Measurements from ENCODE around the gene CNTN4. TPM values are rescaled to one million over a fixed set of nuclear protein-coding genes. Genes with fewer than 3 reads are reported as not detected.

CNTN4 gene
- total RNA-seq, 1 donor: under 0.01 TPM

DNA sequence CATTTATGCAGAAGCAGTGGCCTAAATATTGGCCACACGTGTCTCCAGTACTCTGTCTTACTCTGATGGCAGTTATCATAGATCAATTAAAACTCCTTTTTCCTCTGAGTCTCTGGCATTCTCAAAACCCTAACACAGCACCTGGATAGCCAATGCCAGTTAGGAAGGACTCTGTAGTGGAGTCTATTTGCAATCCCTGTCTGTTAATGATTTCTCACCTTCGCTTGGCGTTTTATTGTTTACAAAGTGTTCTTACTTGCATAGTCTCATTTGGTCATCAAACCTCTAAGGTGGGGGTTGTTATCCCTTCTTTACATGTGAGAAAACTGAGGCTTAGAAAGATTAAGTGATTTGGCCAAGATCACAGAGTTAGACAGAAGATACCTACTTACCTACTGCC is 752.7 kb downstream of the CNTN4 start:
- H2AFZ ChIP-seq (ENCODE audit: low read length): no peak overlapping the region
- no peaks in the 10 kb centered on the region for H3K4me1 ChIP-seq (ENCODE audit: insufficient read depth, low read length)
- H3K79me2 ChIP-seq (ENCODE audit: insufficient read depth, low read length): no peaks in the 10 kb centered on the region
- H3K9me3 ChIP-seq (ENCODE audit: low read depth, low read length): peaks cover 4% of the 10 kb centered on the region
- H3K4me2 ChIP-seq (ENCODE audit: insufficient read depth, low read length): no peak overlapping the region
- no peaks in the 10 kb centered on the region for H3K36me3 ChIP-seq (ENCODE audit: insufficient read depth, low read length)
- no peak for DNase-seq (ENCODE audit: insufficient read length, low spot score, missing footprints)
- no peak overlapping the region for H3K4me3 ChIP-seq (ENCODE audit: insufficient read depth, low read length)
- no peak overlapping the region for H3K27ac ChIP-seq (ENCODE audit: low read depth, low read length)
- H4K20me1 ChIP-seq (ENCODE audit: insufficient read depth, low read length): no peaks in the 10 kb centered on the region
- no peaks in the 10 kb centered on the region for H3K27me3 ChIP-seq (ENCODE audit: insufficient read depth, low read length)
- TF ChIP-seq, protein P1, sequence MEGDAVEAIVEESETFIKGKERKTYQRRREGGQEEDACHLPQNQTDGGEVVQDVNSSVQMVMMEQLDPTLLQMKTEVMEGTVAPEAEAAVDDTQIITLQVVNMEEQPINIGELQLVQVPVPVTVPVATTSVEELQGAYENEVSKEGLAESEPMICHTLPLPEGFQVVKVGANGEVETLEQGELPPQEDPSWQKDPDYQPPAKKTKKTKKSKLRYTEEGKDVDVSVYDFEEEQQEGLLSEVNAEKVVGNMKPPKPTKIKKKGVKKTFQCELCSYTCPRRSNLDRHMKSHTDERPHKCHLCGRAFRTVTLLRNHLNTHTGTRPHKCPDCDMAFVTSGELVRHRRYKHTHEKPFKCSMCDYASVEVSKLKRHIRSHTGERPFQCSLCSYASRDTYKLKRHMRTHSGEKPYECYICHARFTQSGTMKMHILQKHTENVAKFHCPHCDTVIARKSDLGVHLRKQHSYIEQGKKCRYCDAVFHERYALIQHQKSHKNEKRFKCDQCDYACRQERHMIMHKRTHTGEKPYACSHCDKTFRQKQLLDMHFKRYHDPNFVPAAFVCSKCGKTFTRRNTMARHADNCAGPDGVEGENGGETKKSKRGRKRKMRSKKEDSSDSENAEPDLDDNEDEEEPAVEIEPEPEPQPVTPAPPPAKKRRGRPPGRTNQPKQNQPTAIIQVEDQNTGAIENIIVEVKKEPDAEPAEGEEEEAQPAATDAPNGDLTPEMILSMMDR (IDR thresholded peaks at IDR 0.05; ENCODE audit: extremely low read depth, low read depth, low read length): no peak

DNA sequence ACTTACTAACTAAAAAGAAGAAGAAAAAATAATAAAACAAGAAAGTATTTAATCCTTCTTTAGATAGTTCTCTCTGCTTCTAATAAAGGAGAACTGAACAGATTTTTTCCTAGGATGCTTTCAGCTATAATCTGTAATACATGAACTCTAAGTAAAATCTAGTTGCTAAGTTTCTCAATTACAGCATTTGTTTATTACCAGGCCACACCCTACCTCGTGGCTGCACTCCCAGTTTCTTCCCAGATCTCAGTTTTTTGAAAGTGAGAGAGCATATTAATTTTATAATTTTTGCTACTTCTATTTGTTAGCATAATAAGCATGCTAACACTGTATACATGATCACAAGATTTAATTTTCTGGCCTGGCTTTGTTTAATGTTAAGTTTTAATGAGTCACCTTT is 753.2 kb downstream of the CNTN4 start:
- Histone ChIP-seq H3K27me3 (ENCODE audit: insufficient read depth, low read length) (no peaks in the 10 kb centered on the region), H4K20me1 (ENCODE audit: insufficient read depth, low read length) (no peaks in the 10 kb centered on the region), H3K4me2 (ENCODE audit: insufficient read depth, low read length) (no peak overlapping the region), H2AFZ (ENCODE audit: low read length) (no peak overlapping the region), H3K4me1 (ENCODE audit: insufficient read depth, low read length) (no peaks in the 10 kb centered on the region), H3K79me2 (ENCODE audit: insufficient read depth, low read length) (no peaks in the 10 kb centered on the region), H3K36me3 (ENCODE audit: insufficient read depth, low read length) (no peaks in the 10 kb centered on the region), H3K4me3 (ENCODE audit: insufficient read depth, low read length) (no peak overlapping the region), H3K9me3 (ENCODE audit: low read depth, low read length) (peaks cover 4% of the 10 kb centered on the region), H3K27ac (ENCODE audit: low read depth, low read length) (no peak overlapping the region)
- TF ChIP-seq, protein P1 (IDR thresholded peaks at IDR 0.05; ENCODE audit: extremely low read depth, low read depth, low read length): no peak
- no peak for DNase-seq (ENCODE audit: insufficient read length, low spot score, missing footprints)

DNA sequence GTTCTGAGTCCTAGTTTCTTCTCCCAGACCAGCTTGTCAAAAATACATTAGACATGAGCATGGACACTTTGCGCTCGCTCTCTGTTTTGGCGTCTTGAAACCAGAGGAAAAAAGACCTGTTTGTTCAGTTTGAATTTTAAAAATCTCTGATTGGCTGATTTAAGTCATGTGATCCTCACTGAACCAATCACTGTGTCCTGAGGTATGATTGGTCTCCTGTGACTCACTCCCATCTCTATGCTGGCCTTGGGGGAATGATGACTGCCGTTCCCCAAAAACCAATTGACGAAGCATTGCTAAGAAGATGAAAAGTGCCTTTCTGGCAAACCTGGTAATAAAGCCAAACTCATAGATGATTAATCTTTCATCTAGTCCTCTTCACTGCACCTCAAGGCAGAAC is 755.0 kb downstream of the CNTN4 start:
- H3K4me2 ChIP-seq (ENCODE audit: insufficient read depth, low read length): no peak overlapping the region
- no peak for DNase-seq (ENCODE audit: insufficient read length, low spot score, missing footprints)
- no peaks in the 10 kb centered on the region for H3K27me3 ChIP-seq (ENCODE audit: insufficient read depth, low read length)
- no peak overlapping the region for H2AFZ ChIP-seq (ENCODE audit: low read length)
- H3K4me1 ChIP-seq (ENCODE audit: insufficient read depth, low read length): no peaks in the 10 kb centered on the region
- TF ChIP-seq, protein P1 (IDR thresholded peaks at IDR 0.05; ENCODE audit: extremely low read depth, low read depth, low read length): no peak
- H3K4me3 ChIP-seq (ENCODE audit: insufficient read depth, low read length): no peak overlapping the region
- no peaks in the 10 kb centered on the region for H3K36me3 ChIP-seq (ENCODE audit: insufficient read depth, low read length)
- H4K20me1 ChIP-seq (ENCODE audit: insufficient read depth, low read length): no peaks in the 10 kb centered on the region
- H3K9me3 ChIP-seq (ENCODE audit: low read depth, low read length): no peaks in the 10 kb centered on the region
- H3K27ac ChIP-seq (ENCODE audit: low read depth, low read length): no peak overlapping the region
- no peaks in the 10 kb centered on the region for H3K79me2 ChIP-seq (ENCODE audit: insufficient read depth, low read length)

DNA sequence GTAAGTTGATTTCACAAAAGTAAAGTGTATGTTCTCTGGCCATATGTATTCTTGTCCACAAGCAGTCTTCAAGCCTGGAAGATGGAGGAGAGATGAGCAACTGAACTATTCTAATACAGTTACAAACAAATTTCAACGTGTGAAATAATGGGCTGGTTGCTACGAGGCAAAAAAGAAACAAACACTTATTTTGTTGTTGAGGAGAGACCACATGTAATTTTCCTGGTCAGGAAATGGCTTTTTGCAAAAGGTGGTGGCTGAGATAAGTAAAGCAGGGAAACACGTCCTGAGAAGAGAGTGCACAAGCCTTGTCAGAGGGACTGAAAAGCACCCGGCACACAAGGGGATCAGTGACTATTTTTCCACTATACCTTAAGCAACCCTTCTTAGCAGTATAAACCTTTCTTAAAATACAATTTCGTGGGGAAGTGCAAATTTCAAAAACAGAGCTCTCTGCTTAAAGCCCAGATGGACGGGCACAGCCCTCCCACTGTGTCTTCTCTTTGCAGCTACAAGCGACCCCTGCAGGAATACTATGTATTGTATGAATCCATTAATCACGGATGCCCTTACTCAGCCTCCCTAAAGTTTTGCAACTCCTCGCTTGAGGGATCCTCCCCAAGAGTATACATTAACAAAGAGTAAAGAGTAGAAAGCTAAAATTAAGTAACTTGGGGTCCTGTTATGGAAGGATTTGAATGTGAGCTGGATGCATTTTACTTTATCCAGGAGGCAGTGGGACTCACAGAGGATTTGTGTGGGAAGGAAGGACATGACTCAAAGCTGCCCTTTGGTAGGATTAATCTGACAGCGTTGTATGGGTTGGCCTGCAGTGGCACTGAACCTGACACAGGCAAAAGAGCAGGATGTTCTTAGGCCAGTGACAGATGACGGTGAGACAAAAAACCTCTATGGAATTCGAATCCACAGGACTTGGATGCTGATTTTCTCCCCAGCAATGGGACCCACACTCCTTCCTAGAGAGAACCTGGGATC is 757.8 kb downstream of the CNTN4 start:
- Histone ChIP-seq H3K27ac (ENCODE audit: low read depth, low read length) (no peak overlapping the region), H3K27me3 (ENCODE audit: insufficient read depth, low read length) (no peaks in the 10 kb centered on the region), H3K9me3 (ENCODE audit: low read depth, low read length) (no peaks in the 10 kb centered on the region), H4K20me1 (ENCODE audit: insufficient read depth, low read length) (no peaks in the 10 kb centered on the region), H3K4me2 (ENCODE audit: insufficient read depth, low read length) (no peak overlapping the region), H2AFZ (ENCODE audit: low read length) (no peak overlapping the region), H3K79me2 (ENCODE audit: insufficient read depth, low read length) (no peaks in the 10 kb centered on the region), H3K4me3 (ENCODE audit: insufficient read depth, low read length) (no peak overlapping the region), H3K4me1 (ENCODE audit: insufficient read depth, low read length) (no peaks in the 10 kb centered on the region), H3K36me3 (ENCODE audit: insufficient read depth, low read length) (no peaks in the 10 kb centered on the region)
- TF ChIP-seq, protein P1 (IDR thresholded peaks at IDR 0.05; ENCODE audit: extremely low read depth, low read depth, low read length): no peak
- DNase-seq (ENCODE audit: insufficient read length, low spot score, missing footprints): no peak

Measured in osteoblast (primary cell).